HG03060 (cell line): Measurements from ENCODE around the gene TMEM179B.
"Not testable (repeated sequence)": the region's sequence is repeated elsewhere in the genome, so short reads cannot be mapped to it uniquely, and the experiment has no call there.

ENCODE experiments used
- ATAC-seq: cut with Tn5 transposase; IDR thresholded peaks from one replicate; pipeline ENCODE4 v1.9.1; 2021; ENCODE audit warnings: low read depth, moderate number of reproducible peaks; ENCODE audit not compliant: unreplicated experiment

TMEM179B gene

DNA sequence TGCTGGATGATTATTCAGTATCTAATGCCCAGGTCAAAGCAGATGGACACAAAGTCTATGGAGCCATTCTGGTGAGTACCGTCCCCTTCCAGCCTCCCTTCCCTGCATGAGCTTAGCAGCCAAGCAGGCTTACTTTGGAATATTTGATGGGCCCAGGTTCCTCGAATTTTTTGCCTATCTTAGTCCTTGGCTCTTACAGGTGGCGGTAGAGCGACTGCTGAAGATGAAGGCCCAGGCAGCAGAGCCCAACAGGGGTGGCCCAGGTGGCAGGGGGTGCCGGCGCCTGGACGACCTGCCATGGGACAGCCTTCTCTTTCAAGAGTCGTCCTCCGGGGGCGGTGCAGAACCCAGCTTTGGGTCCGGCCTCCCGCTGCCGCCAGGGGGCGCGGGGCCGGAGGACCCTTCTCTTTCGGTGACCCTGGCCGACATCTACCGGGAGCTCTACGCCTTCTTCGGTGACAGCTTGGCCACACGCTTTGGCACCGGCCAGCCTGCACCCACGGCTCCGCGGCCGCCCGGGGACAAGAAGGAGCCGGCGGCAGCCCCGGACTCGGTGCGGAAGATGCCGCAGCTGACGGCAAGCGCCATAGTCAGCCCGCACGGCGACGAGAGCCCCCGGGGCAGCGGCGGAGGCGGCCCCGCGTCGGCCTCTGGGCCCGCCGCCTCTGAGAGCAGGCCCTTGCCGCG, 741 bp upstream of the TMEM179B start:
- ATAC-seq, result no peak

DNA sequence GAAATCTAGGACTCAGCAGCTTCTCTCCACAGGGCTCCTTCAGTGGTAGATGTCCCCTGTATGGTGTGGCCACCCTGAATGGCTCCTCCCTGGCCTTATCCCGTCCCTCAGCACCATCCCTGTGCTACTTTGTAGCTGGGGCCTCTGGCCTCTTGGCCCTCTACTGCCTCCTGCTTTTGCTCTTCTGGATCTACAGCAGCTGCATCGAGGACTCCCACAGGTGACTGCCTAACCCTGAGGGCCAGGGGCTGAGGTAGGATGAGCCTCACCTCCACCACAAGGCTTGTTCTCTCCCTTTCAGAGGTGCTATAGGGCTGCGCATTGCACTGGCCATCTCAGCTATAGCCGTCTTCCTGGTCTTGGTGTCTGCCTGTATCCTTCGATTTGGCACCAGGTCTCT, 1.8 kb downstream of the TMEM179B start:
- ATAC-seq, result no peak

GRCh38 chr11:62789576-62789975, 2.4 kb downstream of the TMEM179B start:
- ATAC-seq, result no peak

- no peak for ATAC-seq
These were observed 4.4 kb downstream of the TMEM179B start, which contains the start of gene TMEM223 for GRCh38 chr11:62791501-62792201. TSS of gene TMEM223 (minus strand) at chr11:62792006. CDS start at chr11:62791994, 12 bp downstream.

- no peak for ATAC-seq
These were observed 5.0 kb downstream of the TMEM179B start for GRCh38 chr11:62792202-62792575.

GRCh38 chr11:62794201-62794775, 7.1 kb downstream of the TMEM179B start:
- no peak for ATAC-seq

DNA sequence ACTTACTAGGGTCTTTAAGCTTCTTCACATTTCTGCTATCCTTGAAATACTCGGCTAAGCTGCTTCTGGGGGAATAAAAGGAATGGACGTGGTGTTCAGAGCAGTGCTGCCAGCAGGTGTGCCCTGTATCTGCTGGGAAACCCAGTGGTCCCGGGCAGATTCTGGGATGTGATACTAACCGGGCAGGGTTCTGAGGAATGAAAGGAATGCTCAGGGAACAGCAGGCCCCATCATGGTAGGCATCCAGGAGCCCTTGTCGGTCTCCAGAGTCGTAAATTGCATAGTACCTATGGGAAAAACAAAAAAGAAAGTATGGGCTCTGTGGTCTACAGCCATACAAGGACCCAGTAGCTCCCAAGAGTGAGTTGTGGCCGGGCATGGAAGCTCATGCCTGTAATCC, 9.1 kb downstream of the TMEM179B start:
- no peak for ATAC-seq

- no peak for ATAC-seq
These were observed 12.3 kb downstream of the TMEM179B start for GRCh38 chr11:62799486-62799885.

- ATAC-seq, result no peak
These were observed 13.9 kb downstream of the TMEM179B start for GRCh38 chr11:62801071-62801470.

DNA sequence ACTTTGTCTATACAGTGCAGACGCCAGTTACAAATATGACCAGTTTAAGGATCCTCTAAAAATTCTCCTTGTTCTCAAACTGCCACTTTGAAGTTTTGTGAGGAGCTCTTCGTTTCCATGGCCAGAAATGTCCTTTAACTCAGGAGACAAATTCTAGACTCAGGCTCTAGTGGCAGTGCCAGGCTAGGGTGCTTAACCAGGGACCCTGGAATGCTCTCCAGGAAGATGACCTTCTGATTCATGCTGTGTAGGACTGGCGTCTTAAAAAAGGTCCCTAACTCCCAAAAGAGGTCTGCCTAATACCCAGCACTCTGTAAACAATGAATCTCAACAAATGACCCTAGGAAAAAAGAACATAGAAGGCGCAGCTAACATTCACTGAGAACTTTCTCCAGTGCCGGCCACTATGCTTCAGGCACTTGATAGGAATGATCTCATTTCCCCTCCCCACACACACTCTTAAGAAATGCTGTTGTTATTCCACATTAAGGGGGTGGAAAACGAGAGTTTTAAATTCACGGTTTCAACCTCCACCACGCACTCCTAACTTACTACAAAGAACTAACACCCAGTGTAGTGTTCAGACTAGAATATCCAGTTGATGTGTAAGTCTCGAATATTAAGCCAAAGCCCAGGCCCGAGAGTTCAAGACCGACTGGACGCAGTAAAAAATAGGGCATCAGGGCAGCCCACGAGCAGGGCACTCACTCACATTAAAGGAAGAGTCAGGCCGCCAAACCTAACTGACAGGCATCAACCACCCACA, 17.3 kb downstream of the TMEM179B start:
- no peak for ATAC-seq

DNA sequence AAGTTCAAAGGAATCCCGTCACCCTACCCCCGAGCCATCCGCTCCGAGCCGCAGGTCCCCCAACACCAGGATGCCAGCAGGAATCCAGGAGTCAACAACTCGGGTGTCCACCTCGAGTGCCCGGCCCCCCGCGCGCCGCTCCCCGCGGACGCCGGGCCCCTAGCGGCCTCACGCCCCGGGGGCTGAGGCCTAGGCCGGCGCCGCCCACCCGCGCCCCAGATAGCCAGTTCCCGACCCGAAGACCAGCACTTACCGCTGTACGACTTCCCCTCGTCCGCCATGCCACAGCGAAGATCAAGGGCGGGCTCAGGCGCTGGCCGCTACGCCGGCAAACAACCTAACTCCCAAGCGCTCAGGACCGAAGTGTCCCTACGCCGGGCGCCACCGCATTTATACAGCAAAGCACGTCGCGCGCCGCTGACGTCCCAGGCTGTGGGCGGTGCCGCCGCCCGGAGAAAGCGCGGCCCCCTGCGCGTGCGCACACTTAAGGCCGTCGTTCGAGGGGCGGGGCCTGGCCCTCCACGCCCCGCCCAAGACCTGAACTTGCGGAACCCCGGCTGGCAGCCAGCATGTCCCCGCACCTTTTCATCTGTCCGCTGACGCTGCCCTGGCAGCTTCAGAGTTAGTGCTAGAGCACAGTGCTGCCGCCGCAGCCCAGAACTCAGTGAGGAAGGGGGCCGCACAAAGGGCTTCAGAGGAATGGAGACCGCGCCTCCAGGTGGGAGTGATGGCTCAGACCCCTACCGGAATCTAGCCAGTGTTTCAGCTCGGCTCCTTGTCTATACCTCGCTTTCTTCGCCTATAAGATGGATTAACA, 18.1 kb downstream of the TMEM179B start, which contains the start of gene NXF1:
Gene NXF1, minus strand, starts transcription at position 365 of the 817 bp plus-strand sequence. Its CDS starts 84 bp downstream, at position 281.
- peak; percentile 71 for ATAC-seq

DNA sequence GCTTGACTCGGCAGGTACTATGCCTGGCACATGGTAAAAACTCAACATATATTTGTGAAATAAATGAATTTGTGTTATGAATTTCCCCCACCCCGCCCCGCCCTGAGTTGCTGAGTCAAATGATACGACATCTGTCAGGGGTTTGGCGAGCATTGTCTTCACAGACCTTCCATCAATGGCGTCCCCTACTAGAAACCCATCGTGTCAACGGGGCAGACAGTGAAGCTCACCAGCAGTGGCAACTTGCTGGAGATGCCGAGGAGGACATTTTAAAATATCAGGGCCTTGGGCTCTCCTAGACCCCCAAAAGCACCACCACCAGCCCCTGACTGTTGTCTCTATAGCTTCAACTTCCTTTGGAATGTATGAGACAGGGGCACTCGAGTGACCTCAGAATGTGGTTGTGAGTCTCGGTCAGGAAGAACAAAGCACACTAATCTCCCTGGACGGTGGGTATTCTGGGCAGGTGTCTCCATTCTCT, 18.8 kb downstream of the TMEM179B start:
- no peak for ATAC-seq

- no peak for ATAC-seq
These were observed 19.5 kb downstream of the TMEM179B start for GRCh38 chr11:62806611-62807121.

DNA sequence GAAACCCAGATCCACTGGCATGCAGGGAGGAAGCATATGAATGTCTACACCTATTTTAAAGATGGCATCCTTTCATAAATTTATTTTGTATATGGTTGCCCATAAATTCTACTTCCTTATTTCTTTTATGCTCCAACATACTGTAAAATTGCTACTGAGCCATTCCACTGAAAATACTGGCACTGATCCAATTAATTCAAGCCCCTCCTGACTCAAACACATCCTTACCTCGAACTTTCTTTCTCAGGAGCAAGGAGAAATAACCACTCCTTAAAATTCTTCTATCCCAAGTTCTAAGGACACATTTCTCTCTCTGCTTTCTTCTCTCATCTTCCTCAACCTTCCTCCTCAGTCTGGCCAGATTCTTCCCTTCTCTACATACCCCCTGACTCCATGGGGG, 23.5 kb downstream of the TMEM179B start:
- no peak for ATAC-seq

- no peak for ATAC-seq
These were observed 24.5 kb downstream of the TMEM179B start for GRCh38 chr11:62811659-62812058.

DNA sequence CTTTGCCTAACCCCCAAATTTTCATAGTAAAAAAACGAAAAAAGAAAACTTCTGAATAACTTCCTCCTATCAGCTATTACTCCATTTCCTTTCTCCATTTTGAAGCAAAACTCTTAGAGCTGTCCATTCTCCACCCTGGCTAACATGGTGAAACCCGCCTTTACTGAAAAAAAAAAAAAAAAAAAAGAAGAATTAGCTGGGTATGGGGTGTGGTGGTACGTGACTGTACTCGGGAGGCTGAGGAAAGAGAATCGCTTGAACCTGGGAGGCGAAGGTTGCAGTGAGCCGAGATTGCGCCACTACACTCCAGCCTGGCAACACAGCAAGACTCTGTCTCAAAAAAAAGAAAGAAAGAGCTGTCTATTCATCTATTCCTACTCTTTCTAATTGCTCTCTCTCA, 29.4 kb downstream of the TMEM179B start:
- no peak for ATAC-seq

DNA sequence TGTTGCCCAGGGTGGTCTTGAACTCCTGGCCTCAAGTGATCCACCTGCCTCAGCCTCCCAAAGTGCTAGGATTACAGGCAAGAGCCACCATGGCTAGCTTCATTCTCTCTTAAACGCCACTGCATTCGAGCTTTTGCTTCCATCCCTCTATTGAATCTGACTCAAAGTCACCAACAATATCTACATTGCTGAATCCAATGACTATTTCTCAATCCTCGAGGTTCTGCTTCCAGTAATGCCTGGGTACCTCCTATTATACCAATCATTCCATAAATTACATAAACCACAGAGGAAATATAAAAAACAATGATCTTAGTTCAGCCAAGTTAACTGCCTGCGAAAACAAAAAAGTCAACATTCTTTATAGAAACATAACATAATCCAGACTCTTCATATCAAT, 29.9 kb downstream of the TMEM179B start:
- ATAC-seq, result no peak

DNA sequence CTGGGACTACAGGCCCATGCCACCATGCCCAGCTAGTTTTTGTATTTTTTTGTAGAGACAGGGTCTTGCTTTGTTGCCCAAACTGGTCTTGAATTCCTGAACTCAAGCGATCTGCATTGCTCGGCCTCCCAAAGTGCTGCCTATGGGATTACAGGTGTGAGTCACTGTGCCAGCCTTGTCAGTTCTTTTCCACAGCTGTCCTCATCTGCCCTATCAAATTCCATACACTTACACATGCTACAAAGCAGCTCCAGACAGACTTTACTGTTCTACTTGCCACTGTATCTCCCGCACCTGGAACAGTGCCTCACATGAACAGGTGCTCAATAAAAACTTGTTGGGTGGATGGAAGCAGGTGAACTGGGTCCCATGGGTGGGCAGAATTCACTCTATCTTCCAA, 36.5 kb downstream of the TMEM179B start:
- no peak for ATAC-seq

- ATAC-seq, result not testable (repeated sequence)
These were observed 40.9 kb downstream of the TMEM179B start for GRCh38 chr11:62828130-62828529.
